ENCODE results near the gene CIAPIN1.
"Not testable (repeated sequence)": the region's sequence is repeated elsewhere in the genome, so short reads cannot be mapped to it uniquely, and the experiment has no call there.

Gene CIAPIN1

DNA sequence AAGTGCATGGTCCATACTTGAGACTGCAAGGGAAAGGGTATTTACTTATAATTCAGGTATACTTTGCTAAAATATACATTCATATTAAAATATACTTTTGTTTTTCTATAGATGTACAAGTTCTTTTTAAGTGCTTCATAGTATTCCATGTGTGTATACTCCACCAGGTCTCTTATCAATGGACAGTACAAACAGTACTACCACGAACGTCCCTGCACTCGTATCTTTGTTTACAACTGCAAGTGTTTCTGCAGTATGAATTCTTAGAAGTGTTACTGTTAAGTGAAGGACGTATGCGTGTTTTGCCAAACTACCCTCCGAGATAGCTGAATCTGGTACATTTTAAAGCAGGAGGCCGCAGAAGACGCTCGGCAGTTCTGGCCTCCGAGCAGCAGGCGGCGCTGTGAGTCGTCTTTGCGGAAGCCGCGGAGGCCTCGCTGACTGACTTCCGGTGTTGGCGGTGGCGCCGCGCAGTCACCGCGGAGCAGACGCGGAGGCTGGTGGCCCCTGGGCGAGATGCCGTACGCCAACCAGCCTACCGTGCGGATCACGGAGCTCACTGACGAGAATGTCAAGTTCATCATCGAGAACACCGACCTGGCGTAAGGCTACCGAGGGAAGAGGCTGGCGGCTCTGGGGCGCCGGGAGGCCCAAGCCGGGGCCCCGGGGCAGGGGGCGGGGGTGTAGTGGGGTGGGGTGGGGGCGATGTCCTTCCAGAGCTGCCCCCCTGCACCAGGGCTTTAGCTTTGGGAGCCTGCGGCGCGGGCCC, 15.2 kb upstream of the CIAPIN1 start, which contains the start of gene POLR2C:
POLR2C (plus strand) TSS at position 471 of the 769 bp plus-strand sequence; CDS start at position 517, 46 bp downstream.
- Histone ChIP-seq H3K27me3 (replicated peaks; ENCODE audit: control insufficient read depth, insufficient read depth, low read length) (no peaks in the 10 kb centered on the region), H3K4me3 (ENCODE audit: low read length) (peak within 1 kb of the TSS; percentile 95), H3K36me3 (ENCODE audit: control insufficient read depth, insufficient read depth, low read length, severe bottlenecking) (peaks cover 70% of the 10 kb centered on the region), H3K9ac (ENCODE audit: low read length) (peak within 1 kb of the TSS; percentile 93), H3K4me1 (ENCODE audit: control insufficient read depth, insufficient read depth, low read length) (peaks cover 12% of the 10 kb centered on the region), H3K9me3 (ENCODE audit: control insufficient read depth, low read length) (no peaks in the 10 kb centered on the region)
- DNase-seq (ENCODE audit: low read depth): peak; percentile 94

DNA sequence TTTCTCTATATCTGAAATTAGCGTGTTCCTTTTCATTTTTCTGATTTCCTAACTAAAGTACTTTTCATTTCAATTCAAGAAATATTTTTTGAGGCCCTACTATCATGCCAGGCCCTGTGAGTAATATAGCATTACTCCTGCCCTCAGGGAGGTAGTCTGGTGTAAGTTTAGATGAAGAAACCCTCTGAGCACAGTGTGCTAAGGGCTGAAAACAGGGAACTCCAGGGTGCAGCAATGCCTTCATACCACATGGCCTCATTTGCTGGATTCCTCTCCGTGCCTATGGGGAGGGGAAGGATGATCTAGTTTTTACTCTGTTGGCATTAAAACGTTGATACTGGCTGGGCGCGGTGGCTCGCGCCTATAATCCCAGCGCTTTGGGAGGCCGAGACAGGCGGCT, 4.8 kb upstream of the CIAPIN1 start:
- no peak for DNase-seq (ENCODE audit: low read depth)
- H3K27me3 ChIP-seq (replicated peaks; ENCODE audit: control insufficient read depth, insufficient read depth, low read length): no peaks in the 10 kb centered on the region
- H3K9me3 ChIP-seq (ENCODE audit: control insufficient read depth, low read length): no peaks in the 10 kb centered on the region
- H3K4me3 ChIP-seq (ENCODE audit: low read length): no peak overlapping the region
- H3K9ac ChIP-seq (ENCODE audit: low read length): no peak overlapping the region
- peaks cover 29% of the 10 kb centered on the region for H3K4me1 ChIP-seq (ENCODE audit: control insufficient read depth, insufficient read depth, low read length)
- peaks cover 50% of the 10 kb centered on the region for H3K36me3 ChIP-seq (ENCODE audit: control insufficient read depth, insufficient read depth, low read length, severe bottlenecking)

DNA sequence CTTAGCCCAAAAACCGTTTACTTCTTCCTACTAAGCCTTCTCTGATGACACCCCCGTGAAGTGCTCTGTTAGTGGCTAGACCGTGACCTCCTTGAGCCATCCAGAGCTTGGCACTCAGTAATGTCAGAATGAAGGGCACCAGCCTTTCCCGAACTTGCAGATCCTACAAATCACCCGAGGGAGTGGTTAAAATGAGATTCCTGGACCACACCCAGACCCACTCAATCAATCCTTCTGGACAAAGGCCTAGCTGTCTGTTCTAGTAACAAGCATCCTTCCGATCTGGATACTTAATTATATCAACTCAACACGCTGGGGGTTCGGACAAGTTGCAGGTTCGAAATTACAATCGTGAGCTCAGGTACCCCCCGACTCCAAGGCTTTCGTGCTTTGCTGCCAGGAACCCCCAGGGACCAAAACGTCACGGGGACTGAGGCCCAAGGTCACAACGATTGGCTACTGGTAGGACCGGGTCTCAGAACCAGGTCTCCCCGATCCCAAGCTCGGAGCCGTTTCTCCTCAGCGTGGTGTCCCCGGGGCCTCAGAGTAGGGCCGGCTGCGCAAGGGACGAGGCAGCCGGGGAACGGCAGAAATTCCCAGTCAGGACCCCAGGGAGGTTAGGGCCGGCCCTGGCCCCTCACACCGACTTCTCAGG, 527 bp downstream of the CIAPIN1 start:
- Histone ChIP-seq H3K9ac (ENCODE audit: low read length) (peak overlapping the region; percentile 98), H3K4me3 (ENCODE audit: low read length) (peak overlapping the region; percentile 85), H3K27me3 (replicated peaks; ENCODE audit: control insufficient read depth, insufficient read depth, low read length) (no peaks in the 10 kb centered on the region), H3K36me3 (ENCODE audit: control insufficient read depth, insufficient read depth, low read length, severe bottlenecking) (peaks cover 7% of the 10 kb centered on the region), H3K9me3 (ENCODE audit: control insufficient read depth, low read length) (no peaks in the 10 kb centered on the region), H3K4me1 (ENCODE audit: control insufficient read depth, insufficient read depth, low read length) (peaks cover 27% of the 10 kb centered on the region)
- DNase-seq (ENCODE audit: low read depth): peak; percentile 69

DNA sequence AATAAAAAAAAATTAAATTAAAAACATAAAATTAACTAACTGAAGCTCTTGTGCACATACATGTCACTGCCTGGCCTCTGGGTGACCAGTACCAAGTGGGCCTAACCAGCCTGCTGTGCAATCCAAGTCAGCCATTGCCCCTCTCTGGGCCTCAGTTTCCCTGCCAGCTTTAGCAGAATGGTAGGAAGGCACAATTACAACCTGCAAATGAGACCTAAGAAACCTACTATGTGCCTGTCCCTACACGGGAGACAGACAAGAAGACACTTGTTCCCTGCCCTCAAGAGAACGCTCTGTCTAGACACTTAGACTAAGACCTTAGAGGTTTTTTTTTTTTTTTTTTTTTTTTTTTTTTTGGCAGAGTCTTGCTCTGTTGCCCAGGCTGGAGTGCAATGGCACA, 1.7 kb downstream of the CIAPIN1 start:
- H3K9ac ChIP-seq (ENCODE audit: low read length): no peak overlapping the region
- no peak overlapping the region for H3K4me3 ChIP-seq (ENCODE audit: low read length)
- no peak for DNase-seq (ENCODE audit: low read depth)
- H3K27me3 ChIP-seq (replicated peaks; ENCODE audit: control insufficient read depth, insufficient read depth, low read length): no peaks in the 10 kb centered on the region
- H3K36me3 ChIP-seq (ENCODE audit: control insufficient read depth, insufficient read depth, low read length, severe bottlenecking): peaks cover 7% of the 10 kb centered on the region
- H3K4me1 ChIP-seq (ENCODE audit: control insufficient read depth, insufficient read depth, low read length): peaks cover 22% of the 10 kb centered on the region
- H3K9me3 ChIP-seq (ENCODE audit: control insufficient read depth, low read length): no peaks in the 10 kb centered on the region

DNA sequence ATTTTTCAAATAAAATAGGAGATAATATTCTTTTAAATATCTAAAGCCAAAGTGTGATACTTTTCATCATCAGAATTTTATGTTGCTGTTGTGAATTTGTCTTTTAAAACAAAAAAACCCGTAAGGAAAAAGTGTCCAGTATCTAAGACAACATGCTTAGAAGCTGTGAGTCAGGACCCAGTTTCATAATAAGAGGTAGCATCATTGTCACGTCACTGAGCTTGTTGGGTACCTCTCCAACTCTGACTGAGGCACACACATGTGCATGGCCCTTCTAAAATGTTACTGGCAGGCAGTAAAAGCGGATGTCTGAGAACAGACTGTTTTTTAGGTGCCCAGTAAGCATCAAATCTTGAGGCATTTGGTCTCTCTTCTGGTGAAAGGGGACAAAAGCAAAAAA, 2.5 kb downstream of the CIAPIN1 start:
- no peaks in the 10 kb centered on the region for H3K27me3 ChIP-seq (replicated peaks; ENCODE audit: control insufficient read depth, insufficient read depth, low read length)
- H3K36me3 ChIP-seq (ENCODE audit: control insufficient read depth, insufficient read depth, low read length, severe bottlenecking): peaks cover 15% of the 10 kb centered on the region
- peaks cover 22% of the 10 kb centered on the region for H3K4me1 ChIP-seq (ENCODE audit: control insufficient read depth, insufficient read depth, low read length)
- no peaks in the 10 kb centered on the region for H3K9me3 ChIP-seq (ENCODE audit: control insufficient read depth, low read length)
- H3K9ac ChIP-seq (ENCODE audit: low read length): peak overlapping the region; percentile 29
- no peak overlapping the region for H3K4me3 ChIP-seq (ENCODE audit: low read length)
- DNase-seq (ENCODE audit: low read depth): no peak

DNA sequence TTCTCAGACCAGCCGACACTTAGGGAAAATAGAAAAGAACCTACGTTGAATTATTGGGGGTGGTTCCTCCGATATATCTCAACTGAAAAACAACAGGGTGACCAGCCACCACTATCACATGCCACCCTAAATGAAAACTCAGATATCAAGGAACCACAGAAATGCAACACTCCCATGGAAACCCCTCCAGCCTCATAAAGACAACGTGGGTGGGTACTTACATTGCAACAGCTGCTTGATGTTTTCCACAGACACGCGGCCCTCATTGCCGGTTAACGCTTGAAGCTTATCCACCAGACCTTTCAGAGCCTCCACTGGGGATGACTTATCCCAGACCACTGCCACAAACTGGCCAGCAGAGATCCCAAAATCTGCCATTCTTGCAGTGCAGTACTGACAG, 6.6 kb downstream of the CIAPIN1 start:
- peaks cover 53% of the 10 kb centered on the region for H3K36me3 ChIP-seq (ENCODE audit: control insufficient read depth, insufficient read depth, low read length, severe bottlenecking)
- H3K9me3 ChIP-seq (ENCODE audit: control insufficient read depth, low read length); H3K4me3 ChIP-seq (ENCODE audit: low read length); DNase-seq (ENCODE audit: low read depth); H3K9ac ChIP-seq (ENCODE audit: low read length); H3K4me1 ChIP-seq (ENCODE audit: control insufficient read depth, insufficient read depth, low read length); H3K27me3 ChIP-seq (replicated peaks; ENCODE audit: control insufficient read depth, insufficient read depth, low read length): not testable (repeated sequence)

DNA sequence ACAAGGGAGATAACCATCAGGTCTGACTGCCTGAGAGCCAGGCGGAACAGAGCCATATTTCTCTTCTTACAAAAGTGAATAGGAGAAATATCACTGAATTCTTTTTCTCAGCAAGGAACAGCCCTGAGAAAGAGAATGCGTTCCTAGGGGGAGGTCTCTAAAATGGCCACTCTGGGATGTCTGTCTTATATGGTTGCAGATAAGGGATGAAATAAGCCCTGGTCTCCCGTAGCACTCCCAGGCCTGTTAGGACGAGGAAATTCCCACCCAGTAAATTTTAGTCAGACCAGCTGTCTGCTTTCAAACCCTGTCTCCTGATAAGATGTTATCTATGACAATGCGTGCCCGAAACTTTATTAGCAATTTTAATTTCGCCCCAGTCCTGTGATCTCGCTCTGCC, 7.2 kb downstream of the CIAPIN1 start:
- H3K9me3 ChIP-seq (ENCODE audit: control insufficient read depth, low read length); DNase-seq (ENCODE audit: low read depth); H3K27me3 ChIP-seq (replicated peaks; ENCODE audit: control insufficient read depth, insufficient read depth, low read length); H3K9ac ChIP-seq (ENCODE audit: low read length); H3K4me3 ChIP-seq (ENCODE audit: low read length); H3K4me1 ChIP-seq (ENCODE audit: control insufficient read depth, insufficient read depth, low read length): not testable (repeated sequence)
- H3K36me3 ChIP-seq (ENCODE audit: control insufficient read depth, insufficient read depth, low read length, severe bottlenecking): peaks cover 59% of the 10 kb centered on the region

DNA sequence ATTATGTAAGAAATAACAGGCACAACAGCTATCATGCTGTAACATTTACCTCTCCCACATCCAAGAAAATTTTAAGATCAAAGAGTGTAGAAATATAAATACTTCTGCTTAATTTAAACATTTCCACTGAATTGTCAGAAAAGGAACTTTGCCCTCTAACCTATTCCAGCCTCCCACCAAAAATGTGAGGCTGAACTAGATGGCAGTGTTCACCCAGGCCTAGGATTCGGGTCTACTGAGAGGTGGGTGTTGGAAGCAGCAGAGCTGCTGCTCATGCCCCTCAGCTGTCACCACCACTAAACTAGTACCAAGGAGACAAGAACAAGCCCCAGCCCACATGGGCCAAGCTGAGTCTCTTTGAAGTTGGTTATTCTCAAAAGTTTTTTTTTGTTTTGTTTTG, 11.3 kb downstream of the CIAPIN1 start:
- no peak for DNase-seq (ENCODE audit: low read depth)
- no peaks in the 10 kb centered on the region for H3K9me3 ChIP-seq (ENCODE audit: control insufficient read depth, low read length)
- H3K27me3 ChIP-seq (replicated peaks; ENCODE audit: control insufficient read depth, insufficient read depth, low read length): no peaks in the 10 kb centered on the region
- H3K4me1 ChIP-seq (ENCODE audit: control insufficient read depth, insufficient read depth, low read length): no peaks in the 10 kb centered on the region
- H3K9ac ChIP-seq (ENCODE audit: low read length): no peak overlapping the region
- H3K36me3 ChIP-seq (ENCODE audit: control insufficient read depth, insufficient read depth, low read length, severe bottlenecking): peaks cover 97% of the 10 kb centered on the region
- H3K4me3 ChIP-seq (ENCODE audit: low read length): no peak overlapping the region

DNA sequence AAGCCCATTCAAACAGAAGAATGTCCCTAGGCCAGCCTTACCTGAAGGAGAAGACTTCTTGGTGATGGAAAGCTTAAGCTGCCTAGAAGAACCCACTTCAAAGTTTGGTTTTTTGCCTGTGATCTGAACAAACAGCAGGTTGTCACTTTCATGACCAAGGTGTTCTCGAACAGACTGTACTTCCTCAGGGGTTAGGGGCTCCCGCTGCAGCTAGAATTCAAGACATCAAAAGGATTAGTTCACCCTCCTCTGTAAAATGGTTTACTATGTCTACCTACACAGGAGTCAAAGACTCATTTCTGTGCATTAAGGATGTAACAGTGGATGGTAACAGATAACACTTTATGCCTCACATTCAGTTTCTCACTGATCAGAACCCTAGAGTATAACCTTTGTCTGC, 13.2 kb downstream of the CIAPIN1 start:
- Histone ChIP-seq H3K4me1 (ENCODE audit: control insufficient read depth, insufficient read depth, low read length) (no peaks in the 10 kb centered on the region), H3K36me3 (ENCODE audit: control insufficient read depth, insufficient read depth, low read length, severe bottlenecking) (peaks cover 93% of the 10 kb centered on the region), H3K9ac (ENCODE audit: low read length) (no peak overlapping the region), H3K9me3 (ENCODE audit: control insufficient read depth, low read length) (no peaks in the 10 kb centered on the region), H3K4me3 (ENCODE audit: low read length) (no peak overlapping the region), H3K27me3 (replicated peaks; ENCODE audit: control insufficient read depth, insufficient read depth, low read length) (no peaks in the 10 kb centered on the region)
- no peak for DNase-seq (ENCODE audit: low read depth)

DNA sequence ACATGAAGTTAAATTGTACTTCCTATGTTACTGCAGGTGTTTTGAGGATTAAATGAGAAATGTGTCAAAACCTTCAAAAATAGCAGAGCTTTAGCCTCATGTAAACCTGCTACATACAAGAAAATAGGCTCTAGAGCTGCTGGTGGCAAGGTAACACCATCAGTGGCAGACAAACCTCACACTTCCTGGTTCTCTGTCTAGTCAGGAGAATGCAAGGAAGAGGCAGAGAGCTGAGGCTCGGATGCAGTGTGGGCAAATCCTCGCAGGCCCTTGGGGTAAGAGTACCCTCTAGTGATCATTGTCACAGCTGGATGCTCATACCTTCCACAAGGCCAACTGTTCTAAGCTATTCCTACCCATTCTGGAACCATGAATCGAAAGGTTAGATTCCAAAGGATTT, 14.2 kb downstream of the CIAPIN1 start:
- H3K9ac ChIP-seq (ENCODE audit: low read length): no peak overlapping the region
- H3K36me3 ChIP-seq (ENCODE audit: control insufficient read depth, insufficient read depth, low read length, severe bottlenecking): peaks cover 93% of the 10 kb centered on the region
- H3K4me1 ChIP-seq (ENCODE audit: control insufficient read depth, insufficient read depth, low read length): no peaks in the 10 kb centered on the region
- no peak overlapping the region for H3K4me3 ChIP-seq (ENCODE audit: low read length)
- no peak for DNase-seq (ENCODE audit: low read depth)
- no peaks in the 10 kb centered on the region for H3K9me3 ChIP-seq (ENCODE audit: control insufficient read depth, low read length)
- no peaks in the 10 kb centered on the region for H3K27me3 ChIP-seq (replicated peaks; ENCODE audit: control insufficient read depth, insufficient read depth, low read length)

DNA sequence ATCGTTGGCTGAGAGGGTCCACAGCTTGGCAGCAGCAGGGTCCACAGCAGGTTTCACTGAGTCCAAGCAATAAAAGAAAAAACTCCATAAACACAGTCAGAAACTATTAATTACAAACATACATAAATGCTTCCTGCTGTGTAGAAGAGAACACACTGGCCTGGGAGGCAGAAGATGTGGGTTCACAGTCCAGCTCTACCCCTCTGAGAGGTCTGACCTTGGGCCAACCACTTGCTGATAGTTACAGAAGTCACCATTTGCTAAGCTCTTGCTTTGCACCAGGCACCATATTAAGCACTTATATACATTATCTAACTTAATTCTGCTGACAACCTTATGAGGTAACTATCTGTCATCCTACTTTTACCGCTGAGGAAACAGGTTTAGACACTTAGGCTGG, 14.7 kb downstream of the CIAPIN1 start:
- peaks cover 92% of the 10 kb centered on the region for H3K36me3 ChIP-seq (ENCODE audit: control insufficient read depth, insufficient read depth, low read length, severe bottlenecking)
- no peak overlapping the region for H3K9ac ChIP-seq (ENCODE audit: low read length)
- H3K4me3 ChIP-seq (ENCODE audit: low read length): no peak overlapping the region

More for the DNA sequence above, 14.7 kb downstream of the CIAPIN1 start:
- Histone ChIP-seq H3K27me3 (replicated peaks; ENCODE audit: control insufficient read depth, insufficient read depth, low read length) (no peaks in the 10 kb centered on the region), H3K4me1 (ENCODE audit: control insufficient read depth, insufficient read depth, low read length) (no peaks in the 10 kb centered on the region), H3K9me3 (ENCODE audit: control insufficient read depth, low read length) (no peaks in the 10 kb centered on the region)
- no peak for DNase-seq (ENCODE audit: low read depth)

Measured in adipocyte (in vitro differentiated cells).